ENCODE results near the gene FALEC. TPM values are rescaled to one million over a fixed set of nuclear protein-coding genes. Genes with fewer than 3 reads are reported as not detected.

Gene FALEC
- total RNA-seq, 1 donor: 1.3 TPM

DNA sequence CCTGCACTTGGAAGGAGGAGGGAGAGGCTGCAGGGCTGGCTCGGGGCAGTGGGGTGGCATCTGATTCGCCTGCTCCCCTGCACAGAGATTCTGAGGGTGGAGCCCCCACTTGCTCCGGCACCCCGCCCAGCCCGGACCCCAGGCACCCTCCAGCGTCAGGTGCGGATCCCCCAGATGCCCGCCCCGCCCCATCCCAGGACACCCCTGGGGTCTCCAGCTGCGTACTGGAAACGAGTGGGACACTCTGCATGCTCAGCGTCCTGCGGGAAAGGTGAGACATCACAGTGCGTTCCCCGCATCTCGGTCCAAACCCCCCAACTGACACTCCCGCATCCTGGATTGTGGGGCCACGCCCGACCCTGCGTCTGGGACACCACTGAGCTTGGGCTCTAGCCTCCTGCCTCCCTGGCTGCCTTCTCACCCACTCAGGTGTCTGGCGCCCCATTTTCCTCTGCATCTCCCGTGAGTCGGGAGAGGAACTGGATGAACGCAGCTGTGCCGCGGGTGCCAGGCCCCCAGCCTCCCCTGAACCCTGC, 41.6 kb downstream of the FALEC start:
- no peak for DNase-seq (ENCODE audit: low read depth)
- no peak overlapping the region for H3K4me3 ChIP-seq (ENCODE audit: low read depth, low read length)
- TF ChIP-seq, protein P1, sequence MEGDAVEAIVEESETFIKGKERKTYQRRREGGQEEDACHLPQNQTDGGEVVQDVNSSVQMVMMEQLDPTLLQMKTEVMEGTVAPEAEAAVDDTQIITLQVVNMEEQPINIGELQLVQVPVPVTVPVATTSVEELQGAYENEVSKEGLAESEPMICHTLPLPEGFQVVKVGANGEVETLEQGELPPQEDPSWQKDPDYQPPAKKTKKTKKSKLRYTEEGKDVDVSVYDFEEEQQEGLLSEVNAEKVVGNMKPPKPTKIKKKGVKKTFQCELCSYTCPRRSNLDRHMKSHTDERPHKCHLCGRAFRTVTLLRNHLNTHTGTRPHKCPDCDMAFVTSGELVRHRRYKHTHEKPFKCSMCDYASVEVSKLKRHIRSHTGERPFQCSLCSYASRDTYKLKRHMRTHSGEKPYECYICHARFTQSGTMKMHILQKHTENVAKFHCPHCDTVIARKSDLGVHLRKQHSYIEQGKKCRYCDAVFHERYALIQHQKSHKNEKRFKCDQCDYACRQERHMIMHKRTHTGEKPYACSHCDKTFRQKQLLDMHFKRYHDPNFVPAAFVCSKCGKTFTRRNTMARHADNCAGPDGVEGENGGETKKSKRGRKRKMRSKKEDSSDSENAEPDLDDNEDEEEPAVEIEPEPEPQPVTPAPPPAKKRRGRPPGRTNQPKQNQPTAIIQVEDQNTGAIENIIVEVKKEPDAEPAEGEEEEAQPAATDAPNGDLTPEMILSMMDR (IDR thresholded peaks at IDR 0.05; ENCODE audit: insufficient read depth, low read depth, low read length): no peak

DNA sequence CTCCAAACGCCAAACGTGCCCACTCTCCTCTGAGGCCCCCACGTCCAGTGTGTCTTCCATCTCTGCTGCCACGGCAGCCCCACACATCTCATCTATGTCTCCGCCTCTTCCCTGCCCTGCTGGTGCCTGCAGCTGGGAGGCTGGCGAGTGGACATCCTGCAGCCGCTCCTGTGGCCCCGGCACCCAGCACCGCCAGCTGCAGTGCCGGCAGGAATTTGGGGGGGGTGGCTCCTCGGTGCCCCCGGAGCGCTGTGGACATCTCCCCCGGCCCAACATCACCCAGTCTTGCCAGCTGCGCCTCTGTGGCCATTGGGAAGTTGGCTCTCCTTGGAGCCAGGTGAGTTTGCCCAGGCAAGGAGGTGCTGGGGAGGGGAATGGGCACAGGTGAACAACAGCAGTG, 42.3 kb downstream of the FALEC start:
- TF ChIP-seq, protein P1 (IDR thresholded peaks at IDR 0.05; ENCODE audit: insufficient read depth, low read depth, low read length): no peak
- no peak for DNase-seq (ENCODE audit: low read depth)
- no peak overlapping the region for H3K4me3 ChIP-seq (ENCODE audit: low read depth, low read length)

DNA sequence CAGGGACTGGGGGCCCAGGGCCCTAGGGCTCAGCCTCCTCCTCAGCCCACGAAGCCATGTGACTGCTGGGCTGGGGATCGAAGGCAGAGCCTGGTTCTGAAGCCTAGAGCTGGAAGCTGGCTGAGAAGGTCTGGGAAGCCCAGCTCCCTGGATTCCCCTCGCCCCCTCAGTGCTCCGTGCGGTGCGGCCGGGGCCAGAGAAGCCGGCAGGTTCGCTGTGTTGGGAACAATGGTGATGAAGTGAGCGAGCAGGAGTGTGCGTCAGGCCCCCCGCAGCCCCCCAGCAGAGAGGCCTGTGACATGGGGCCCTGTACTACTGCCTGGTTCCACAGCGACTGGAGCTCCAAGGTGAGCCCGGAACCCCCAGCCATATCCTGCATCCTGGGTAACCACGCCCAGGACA, 42.8 kb downstream of the FALEC start:
- TF ChIP-seq, protein P1 (IDR thresholded peaks at IDR 0.05; ENCODE audit: insufficient read depth, low read depth, low read length): no peak
- peak overlapping the region; percentile 32 for H3K4me3 ChIP-seq (ENCODE audit: low read depth, low read length)
- no peak for DNase-seq (ENCODE audit: low read depth)

GRCh38 chr1:150558761-150559655, 43.5 kb downstream of the FALEC start:
- peak; percentile 51 for DNase-seq (ENCODE audit: low read depth)
- TF ChIP-seq, protein P1 (IDR thresholded peaks at IDR 0.05; ENCODE audit: insufficient read depth, low read depth, low read length): no peak
- peak overlapping the region; percentile 32 for H3K4me3 ChIP-seq (ENCODE audit: low read depth, low read length)

GRCh38 chr1:150559656-150560010, 44.1 kb downstream of the FALEC start:
- no peak overlapping the region for H3K4me3 ChIP-seq (ENCODE audit: low read depth, low read length)
- TF ChIP-seq, protein P1 (IDR thresholded peaks at IDR 0.05; ENCODE audit: insufficient read depth, low read depth, low read length): no peak
- no peak for DNase-seq (ENCODE audit: low read depth)

GRCh38 chr1:150560011-150560438, 44.5 kb downstream of the FALEC start:
- H3K4me3 ChIP-seq (ENCODE audit: low read depth, low read length): no peak overlapping the region
- peak; percentile 60 for DNase-seq (ENCODE audit: low read depth)
- TF ChIP-seq, protein P1 (IDR thresholded peaks at IDR 0.05; ENCODE audit: insufficient read depth, low read depth, low read length): peak; percentile 91

Measured in fibroblast of villous mesenchyme (primary cell).